ENCODE measurements around the gene ADK. TPM values are rescaled to one million over a fixed set of nuclear protein-coding genes. Genes with fewer than 3 reads are reported as not detected.

ADK gene
- total and polyA plus RNA-seq, 2 of the 4 experiments (the other 2 are of a cell fraction) = 30.6 to 40.9 TPM

GRCh38 chr10:74238516-74238915 lies 87.5 kb downstream of the ADK start:
- Histone ChIP-seq H4K20me1 (ENCODE audit: insufficient read depth, low read length) (no peaks in the 10 kb centered on the region), H2BK5ac (ENCODE audit: low read depth, low read length, poor library complexity, severe bottlenecking) (no peak overlapping the region), H3K9me1 (ENCODE audit: insufficient read depth, low read length) (no peaks in the 10 kb centered on the region), H3K27me3 (ENCODE audit: control insufficient read depth, insufficient read depth, low read length) (no peaks in the 10 kb centered on the region), H3K18ac (ENCODE audit: low read depth, low read length) (no peak overlapping the region), H4K91ac (ENCODE audit: insufficient read depth, low read depth, low read length) (no peak overlapping the region), H3K14ac (replicated peaks; ENCODE audit: low read depth, low read length) (no peak overlapping the region), H2AK5ac (ENCODE audit: low read depth, low read length) (no peak overlapping the region), H3K4ac (ENCODE audit: low read depth, low read length) (no peak overlapping the region), H3K4me1 (ENCODE audit: control insufficient read depth, insufficient read depth, low read length) (no peaks in the 10 kb centered on the region), H3K27ac (ENCODE audit: insufficient read depth, low read length) (no peak overlapping the region), H2BK15ac (ENCODE audit: low read depth, low read length) (no peak overlapping the region), H3K4me2 (ENCODE audit: low read depth, low read length) (no peak overlapping the region), H3K36me3 (ENCODE audit: control insufficient read depth, insufficient read depth, low read length) (peaks cover 4% of the 10 kb centered on the region), H3K56ac (ENCODE audit: extremely low read depth, insufficient read depth, low read length) (no peak overlapping the region), H2BK20ac (ENCODE audit: low read depth, low read length) (no peak overlapping the region), H3K9ac (ENCODE audit: low read depth, low read length) (no peak overlapping the region), H2AFZ (replicated peaks; ENCODE audit: low read length, poor library complexity) (no peak overlapping the region), H3K9me3 (ENCODE audit: control insufficient read depth, insufficient read depth, low read length) (no peaks in the 10 kb centered on the region), H3K23ac (ENCODE audit: low read depth, low read length) (no peak overlapping the region), H4K5ac (ENCODE audit: low read depth, low read length) (no peak overlapping the region), H3K79me1 (ENCODE audit: low read depth in 1 of 2, low read length in 2 of 2) (peaks cover 3 to 36% of the 10 kb centered on the region in 2 experiments; a peak in 3 of 4 replicates), H2BK120ac (ENCODE audit: low read depth, low read length) (no peak overlapping the region), H2AK9ac (replicated peaks; ENCODE audit: low read depth, low read length, poor library complexity) (no peak overlapping the region), H3K4me3 (ENCODE audit: insufficient read depth, low read depth, low read length) (no peak overlapping the region), H4K8ac (ENCODE audit: low read depth in 2 of 2, low read length in 2 of 2) (no peak overlapping the region)
- dilution Hi-C loops (cut with HindIII; ENCODE audit: low sequenced_read_pairs, unreplicated experiment) = no loop called here
- in situ Hi-C loops (cut with MboI; ENCODE audit: low sequenced_read_pairs) = no loop called here
- TF ChIP-seq RAD21 (IDR thresholded peaks at IDR 0.05; ENCODE audit: low read length) (no peak), SMC3 (IDR thresholded peaks at IDR 0.05; ENCODE audit: low read depth, low read length) (no peak)
- intact Hi-C loops (cut with micrococcal nuclease) = no loop called here
- ChIA-PET CTCF (interaction anchor here (0.5 kb wide), 1 partner anchor 900 kb away, joined by 3 read pairs; no protein-coding TSS in a partner anchor), POLR2A (ENCODE audit: unreplicated experiment) (no interaction called here)
- DNase-seq = no peak
- ATAC-seq (ENCODE audit: low read depth) = no peak
- WGBS, 2 experiments (ENCODE audit: extremely low coverage in 2 of 2, insufficient read length in 1 of 2) = no CpG with 5 or more reads among the region's 2 CpGs
- BruUV-seq (replicated peaks) = no TSS peak

All from IMR-90 (cell line).